OCI-LY7 (cell line): ENCODE data around the gene MET.

Source experiments
- CTCF ChIP-seq: fragments of 200-600 bp; sonication (generic); conservative IDR thresholded peaks from 2 replicates; pipeline ENCODE4 v1.5.1; 2014; ENCODE audit warnings: mild to moderate bottlenecking, antibody characterized with exemption, low read length, moderate library complexity, mixed read lengths
- EZH2phosphoT487 ChIP-seq: fragments of 200-600 bp; sonication (generic); IDR thresholded peaks from 2 replicates; pipeline ENCODE4 v1.6.1; 2018; ENCODE audit warnings: low read depth, borderline replicate concordance, mild to moderate bottlenecking, mixed run types, antibody characterized with exemption, low read length, moderate library complexity, mixed read lengths

- no peak for TF ChIP-seq CTCF
- TF ChIP-seq EZH2phosphoT487, result no peak
Measured at GRCh38 chr7:116769546-116769945, 97.5 kb downstream of the MET start.
